Subcutaneous abdominal adipose tissue (tissue), 5 donors: ENCODE data around the gene CFAP299.

ENCODE experiments used
- H3K27ac ChIP-seq: one replicate; pipeline ENCODE4 v1.7.0; 2013; ENCODE audit warnings: low read depth, mild to moderate bottlenecking, inconsistent platforms, low read length, moderate library complexity
- H3K27me3 ChIP-seq, 5 donors: one replicate each; pipeline ENCODE4 v1.7.0; 2013; ENCODE audit warnings: low read length in 5 of 5, inconsistent platforms in 1 of 5; ENCODE audit not compliant: control insufficient read depth in 5 of 5, insufficient read depth in 4 of 5
- H3K36me3 ChIP-seq, 5 donors: one replicate each; pipeline ENCODE4 v1.7.0; 2013; ENCODE audit warnings: low read length in 5 of 5; ENCODE audit not compliant: control insufficient read depth in 5 of 5, insufficient read depth in 5 of 5
- H3K4me1 ChIP-seq, 5 donors: one replicate each; pipeline ENCODE4 v1.7.0; 2013; ENCODE audit warnings: low read length in 5 of 5, mild to moderate bottlenecking in 3 of 5, moderate library complexity in 1 of 5; ENCODE audit not compliant: control insufficient read depth in 5 of 5, insufficient read depth in 5 of 5
- H3K4me3 ChIP-seq, 5 donors: one replicate each; pipeline ENCODE4 v1.7.0; 2013; ENCODE audit warnings: low read length in 5 of 5, low read depth in 1 of 5
- H3K9ac ChIP-seq, 5 donors: one replicate each; pipeline ENCODE4 v1.7.0; 2013; ENCODE audit warnings: low read length in 5 of 5, mild to moderate bottlenecking in 4 of 5, moderate library complexity in 3 of 5
- H3K9me3 ChIP-seq, 5 donors: one replicate each; pipeline ENCODE4 v1.7.0; 2013; ENCODE audit warnings: low read length in 5 of 5; ENCODE audit not compliant: control insufficient read depth in 5 of 5
- donor health status: healthy.
- donor health status: healthy.
- donor health status: healthy.
- donor health status: healthy.
- donor health status: healthy.

Gene CFAP299

DNA sequence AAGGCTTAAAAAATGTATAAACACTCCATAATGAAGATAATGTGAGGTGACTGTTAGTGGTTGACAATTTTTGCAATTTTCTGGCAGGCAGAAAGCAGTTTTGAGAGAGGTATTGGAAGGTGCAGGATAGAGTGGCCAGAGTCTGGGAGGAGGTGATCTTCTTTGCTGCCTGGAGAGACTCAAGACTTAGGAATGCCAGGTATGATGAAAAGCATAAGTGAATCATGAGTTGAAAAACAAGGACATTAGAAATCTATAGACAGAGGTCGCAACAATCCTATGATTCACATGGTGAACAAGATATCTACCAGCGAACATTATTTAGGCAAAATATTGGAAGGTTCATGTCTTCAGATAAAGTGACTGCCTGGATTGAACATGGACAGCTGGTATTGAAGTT is 118.5 kb downstream of the CFAP299 start:
- H3K36me3 ChIP-seq, result no peaks in the 10 kb centered on the region
- no peaks in the 10 kb centered on the region for H3K9me3 ChIP-seq
- H3K27ac ChIP-seq, result no peak overlapping the region
- no peak overlapping the region for H3K9ac ChIP-seq
- H3K4me3 ChIP-seq, result no peak overlapping the region
- peaks cover 0 to 16% (median 4%) of the 10 kb centered on the region in 5 donors for H3K4me1 ChIP-seq
- no peaks in the 10 kb centered on the region for H3K27me3 ChIP-seq

DNA sequence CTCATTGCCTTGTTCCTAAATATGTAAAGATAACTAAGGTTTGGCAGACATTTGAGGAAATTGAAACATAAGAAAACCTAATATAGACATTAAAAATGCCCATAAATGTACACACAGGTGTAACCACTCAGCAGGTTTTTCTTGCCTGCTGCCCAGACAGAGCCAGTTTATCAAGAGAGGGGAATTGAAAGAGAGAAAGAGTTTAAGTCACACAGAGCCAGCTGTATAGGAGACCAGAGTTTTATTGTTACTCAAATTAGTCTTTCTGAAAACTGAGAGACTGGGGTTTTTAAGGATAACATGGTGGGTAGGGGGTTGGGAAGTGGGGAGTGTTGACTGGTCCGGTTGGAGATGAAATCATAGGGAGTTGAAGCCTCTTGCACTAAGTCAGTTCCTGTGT is 119.0 kb downstream of the CFAP299 start:
- Histone ChIP-seq H3K9ac (no peak overlapping the region), H3K27ac (no peak overlapping the region), H3K4me1 (peaks cover 0 to 22% (median 4%) of the 10 kb centered on the region in 5 donors), H3K36me3 (no peaks in the 10 kb centered on the region), H3K4me3 (no peak overlapping the region), H3K9me3 (no peaks in the 10 kb centered on the region), H3K27me3 (no peaks in the 10 kb centered on the region)

DNA sequence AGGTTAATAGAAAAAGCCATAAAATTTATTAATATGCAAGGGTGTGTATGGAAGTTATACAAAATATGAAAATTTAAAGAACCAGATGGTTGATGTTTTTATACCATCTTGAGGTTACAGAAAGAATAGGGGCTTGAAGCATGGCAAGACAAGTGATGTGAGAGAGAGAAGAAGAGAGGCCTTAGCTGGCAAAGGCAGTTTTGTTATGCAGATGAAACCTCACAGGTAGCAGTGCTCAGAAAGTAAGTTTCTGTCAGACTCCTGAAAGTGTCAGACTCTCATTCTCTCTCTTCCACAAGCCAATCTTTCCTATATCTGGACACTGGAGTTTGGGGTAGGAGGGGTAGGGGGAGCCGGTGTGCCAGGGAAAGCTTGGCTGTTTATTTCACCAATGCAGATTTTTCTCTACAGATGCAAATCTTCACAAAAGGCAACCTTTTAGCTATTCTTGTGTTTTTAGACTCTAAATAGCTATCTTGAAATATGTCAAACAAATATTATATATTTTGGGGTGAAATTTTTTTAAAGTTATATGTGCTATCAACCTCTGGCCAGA is 124.5 kb downstream of the CFAP299 start:
- Histone ChIP-seq H3K9ac (no peak overlapping the region), H3K4me3 (no peak overlapping the region), H3K27ac (no peak overlapping the region), H3K36me3 (no peaks in the 10 kb centered on the region), H3K27me3 (no peaks in the 10 kb centered on the region), H3K4me1 (peaks cover 0 to 22% (median 4%) of the 10 kb centered on the region in 5 donors), H3K9me3 (no peaks in the 10 kb centered on the region)

DNA sequence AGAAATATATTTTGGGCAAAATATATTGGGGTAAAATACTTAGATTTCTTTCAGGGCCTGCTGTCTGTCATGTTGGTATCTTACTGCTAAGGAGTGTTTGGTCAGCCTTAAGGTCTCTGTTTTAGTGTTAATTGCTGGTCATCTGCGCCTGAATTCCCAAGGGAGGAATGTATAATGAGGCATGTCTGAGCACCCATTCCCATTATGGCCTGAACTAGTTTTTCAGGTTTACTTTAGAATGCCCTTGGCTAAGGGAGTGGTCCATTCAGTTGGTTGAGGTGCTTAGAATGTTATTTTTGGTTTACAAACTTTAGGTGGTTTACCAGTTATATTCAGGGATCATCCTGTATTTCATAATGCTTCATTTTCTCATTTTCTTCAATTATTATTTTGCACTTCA is 125.9 kb downstream of the CFAP299 start:
- Histone ChIP-seq H3K27me3 (no peaks in the 10 kb centered on the region), H3K9ac (no peak overlapping the region), H3K4me1 (peaks cover 0 to 22% (median 4%) of the 10 kb centered on the region in 5 donors), H3K4me3 (no peak overlapping the region), H3K36me3 (no peaks in the 10 kb centered on the region), H3K27ac (no peak overlapping the region), H3K9me3 (no peaks in the 10 kb centered on the region)

DNA sequence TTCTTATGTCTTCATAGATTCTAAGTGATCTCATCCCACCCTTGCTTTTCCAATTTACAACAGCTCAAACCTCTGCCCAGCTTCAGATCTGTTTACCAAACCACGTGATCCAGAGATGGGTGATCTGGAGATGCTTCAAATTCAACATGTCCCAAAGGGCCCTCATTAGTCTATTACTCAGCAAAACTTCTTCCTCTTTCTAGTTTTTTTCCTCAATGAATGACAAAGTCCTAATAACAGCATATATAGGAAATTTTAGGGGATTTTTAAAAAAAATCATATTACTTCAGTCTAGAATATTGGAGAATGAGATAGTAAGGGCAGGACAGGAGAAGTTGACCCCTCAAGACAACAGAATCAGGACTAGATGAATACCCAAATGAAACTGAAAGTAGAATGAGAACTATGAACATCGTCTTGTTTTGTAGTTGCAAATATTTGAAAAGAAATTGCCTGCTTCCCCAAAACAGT is 127.1 kb downstream of the CFAP299 start:
- Histone ChIP-seq H3K9me3 (no peaks in the 10 kb centered on the region), H3K27ac (no peak overlapping the region), H3K9ac (peak overlapping the region in 1 of 5 donors; percentile 58), H3K36me3 (no peaks in the 10 kb centered on the region), H3K27me3 (no peaks in the 10 kb centered on the region), H3K4me3 (peak overlapping the region; percentile 38 to 61 (median 44)), H3K4me1 (peaks cover 0 to 20% (median 4%) of the 10 kb centered on the region in 5 donors)

DNA sequence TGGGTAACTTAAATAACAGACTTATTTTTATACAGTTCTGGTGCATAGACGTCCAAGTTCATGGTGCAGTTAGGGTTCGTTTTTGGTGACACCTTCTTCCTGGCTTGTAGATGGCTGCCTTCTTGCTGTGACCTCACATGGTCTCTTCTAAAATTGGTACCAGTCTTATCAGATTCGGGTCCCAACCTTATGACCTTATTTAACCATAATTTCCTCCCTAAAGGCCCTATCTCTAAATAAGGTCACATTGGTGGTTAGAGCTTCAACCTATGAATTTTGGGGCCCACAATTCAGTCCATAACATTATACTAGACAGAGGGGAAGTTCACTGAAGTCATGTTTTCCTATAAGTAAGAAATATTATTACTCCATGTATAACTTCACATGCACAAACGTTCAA is 128.0 kb downstream of the CFAP299 start:
- Histone ChIP-seq H3K4me3 (no peak overlapping the region), H3K36me3 (no peaks in the 10 kb centered on the region), H3K27ac (no peak overlapping the region), H3K27me3 (no peaks in the 10 kb centered on the region), H3K4me1 (peaks cover 0 to 11% (median 3%) of the 10 kb centered on the region in 5 donors), H3K9me3 (no peaks in the 10 kb centered on the region), H3K9ac (no peak overlapping the region)

DNA sequence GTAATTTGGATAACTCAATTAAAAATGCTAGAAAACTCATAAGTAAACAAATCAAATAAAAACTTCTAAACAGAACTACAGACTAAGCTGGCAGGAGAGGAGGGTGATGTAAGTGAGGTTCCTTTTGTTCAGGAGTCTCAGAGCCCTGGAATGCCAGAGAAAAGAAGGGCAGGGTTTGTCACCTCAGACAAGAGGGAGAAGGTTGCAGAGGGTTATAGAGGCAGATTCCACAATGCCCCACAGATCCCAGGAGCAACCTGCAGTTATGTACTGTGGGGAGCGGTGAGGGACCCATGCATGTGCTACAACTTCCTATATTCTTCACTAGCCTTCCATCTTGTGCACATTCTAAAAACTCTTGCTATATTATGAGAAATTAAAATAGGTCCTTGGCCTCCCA is 129.7 kb downstream of the CFAP299 start:
- H3K27ac ChIP-seq, result no peak overlapping the region
- H3K9me3 ChIP-seq, result no peaks in the 10 kb centered on the region
- H3K36me3 ChIP-seq, result no peaks in the 10 kb centered on the region
- H3K9ac ChIP-seq, result no peak overlapping the region
- H3K4me3 ChIP-seq, result no peak overlapping the region
- no peaks in the 10 kb centered on the region for H3K4me1 ChIP-seq
- H3K27me3 ChIP-seq, result no peaks in the 10 kb centered on the region

DNA sequence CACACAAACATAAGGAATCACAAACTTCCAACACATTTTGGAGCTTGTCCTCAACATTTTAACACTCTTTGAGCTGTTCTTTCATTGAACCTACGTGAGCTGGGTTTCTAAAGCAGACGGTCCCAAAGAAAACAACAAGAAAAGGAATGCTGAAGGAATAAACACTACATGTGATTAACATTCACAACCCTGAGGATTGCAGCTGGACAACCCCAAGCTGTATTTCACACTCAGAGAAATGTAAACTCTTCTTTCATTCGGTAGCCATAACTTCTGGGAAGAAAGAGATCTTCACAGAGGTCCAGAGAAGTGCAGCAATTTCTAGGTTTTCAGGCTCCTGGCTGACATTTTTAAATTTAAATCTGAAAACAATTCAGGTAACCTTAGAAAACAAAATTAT is 130.2 kb downstream of the CFAP299 start:
- Histone ChIP-seq H3K4me1 (no peaks in the 10 kb centered on the region), H3K27me3 (no peaks in the 10 kb centered on the region), H3K4me3 (no peak overlapping the region), H3K9ac (no peak overlapping the region), H3K27ac (no peak overlapping the region), H3K9me3 (no peaks in the 10 kb centered on the region), H3K36me3 (no peaks in the 10 kb centered on the region)

DNA sequence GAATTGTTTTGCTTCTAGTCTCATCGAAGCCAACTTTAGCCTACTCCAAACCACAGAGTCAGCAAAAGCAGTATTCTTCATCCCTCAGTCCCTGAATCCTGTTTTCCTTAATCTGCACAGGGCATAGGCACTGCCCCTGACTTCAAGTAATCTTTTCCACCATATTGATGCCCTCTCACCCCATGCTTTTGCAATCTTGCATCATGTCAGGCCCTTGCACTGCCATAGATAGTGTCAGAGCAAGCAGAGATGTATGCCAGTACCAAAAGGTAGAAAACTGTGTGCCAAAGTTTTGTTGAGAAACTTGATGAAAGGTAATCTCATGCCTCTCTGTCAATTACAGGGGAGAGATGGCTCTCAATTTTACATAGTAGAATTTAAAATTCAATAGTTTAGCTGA is 131.1 kb downstream of the CFAP299 start:
- Histone ChIP-seq H3K9me3 (no peaks in the 10 kb centered on the region), H3K4me1 (peaks cover 0 to under 1% (median 0%) of the 10 kb centered on the region in 5 donors), H3K27me3 (no peaks in the 10 kb centered on the region), H3K4me3 (no peak overlapping the region), H3K27ac (no peak overlapping the region), H3K36me3 (no peaks in the 10 kb centered on the region), H3K9ac (no peak overlapping the region)

DNA sequence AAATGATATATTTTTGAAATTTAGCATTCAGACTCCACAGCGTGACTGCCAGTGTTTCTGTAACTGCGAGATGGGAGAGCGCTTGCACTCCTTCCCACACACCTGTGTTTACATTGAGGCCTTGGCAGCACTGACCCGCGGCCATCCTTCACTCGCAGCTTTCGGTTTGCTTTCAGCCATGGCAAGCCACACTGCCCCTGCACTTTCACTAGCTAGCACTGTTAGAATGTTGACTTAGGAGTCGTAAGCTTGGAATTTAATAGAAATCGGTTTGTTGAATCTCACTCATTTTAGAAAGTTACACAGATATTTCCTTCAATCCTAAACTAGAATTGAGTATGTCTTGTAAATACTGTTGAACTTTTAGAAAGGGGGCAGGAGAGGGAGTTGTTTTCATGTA is 136.2 kb downstream of the CFAP299 start:
- Histone ChIP-seq H3K9me3 (no peaks in the 10 kb centered on the region), H3K9ac (no peak overlapping the region), H3K4me3 (peak overlapping the region in 4 of 5 donors; percentile 27 to 63 (median 42))

More for the DNA sequence above, 136.2 kb downstream of the CFAP299 start:
- H3K36me3 ChIP-seq, result no peaks in the 10 kb centered on the region
- no peak overlapping the region for H3K27ac ChIP-seq
- H3K27me3 ChIP-seq, result no peaks in the 10 kb centered on the region
- H3K4me1 ChIP-seq, result peaks cover 0 to 4% (median 0%) of the 10 kb centered on the region in 5 donors
